Neuronal stem cell (in vitro differentiated cells): ENCODE results near the gene AACS.
A peak's percentile ranks its signal among the peaks of the same experiment; 100 is the strongest.

Source experiments
- DNase-seq: peaks from one replicate; pipeline ENCODE4 v3.0.0-alpha.2; 2013; ENCODE audit warnings: low spot score
- H2AFZ ChIP-seq: one replicate; pipeline ENCODE4 v1.6.1; 2013; ENCODE audit warnings: mild to moderate bottlenecking, low read length, inconsistent platforms
- H2AK5ac ChIP-seq: 2 replicates; pipeline ENCODE4 v1.6.1; 2013; ENCODE audit warnings: low read depth, mild to moderate bottlenecking, inconsistent platforms, low read length, moderate library complexity, mixed read lengths
- H2BK120ac ChIP-seq: 2 replicates; pipeline ENCODE4 v1.6.1; 2013; ENCODE audit warnings: low read depth, mild to moderate bottlenecking, inconsistent platforms, low read length, moderate library complexity, mixed read lengths
- H2BK12ac ChIP-seq: one replicate; pipeline ENCODE4 v1.6.1; 2013; ENCODE audit warnings: low read length, inconsistent platforms
- H2BK15ac ChIP-seq: 2 replicates; pipeline ENCODE4 v1.6.1; 2013; ENCODE audit warnings: mild to moderate bottlenecking, low read length, inconsistent platforms, mixed read lengths
- H2BK5ac ChIP-seq: one replicate; pipeline ENCODE4 v1.6.1; 2013; ENCODE audit warnings: inconsistent platforms, mild to moderate bottlenecking, low read length, moderate library complexity
- H3K14ac ChIP-seq: one replicate; pipeline ENCODE4 v1.6.1; 2013; ENCODE audit warnings: low read length, inconsistent platforms
- H3K18ac ChIP-seq: 2 replicates; pipeline ENCODE4 v1.6.1; 2013; ENCODE audit warnings: low read length, inconsistent platforms
- H3K23ac ChIP-seq: 2 replicates; pipeline ENCODE4 v1.6.1; 2013; ENCODE audit warnings: low read depth, mild to moderate bottlenecking, mixed read lengths, low read length, inconsistent platforms; ENCODE audit not compliant: poor library complexity
- H3K27ac ChIP-seq: replicated peaks from 3 replicates; pipeline ENCODE4 v1.5.1; 2013; ENCODE audit warnings: low read length, inconsistent platforms
- H3K27me3 ChIP-seq, 3 experiments: 2 replicates each; pipeline ENCODE4 v1.6.1; 2013; ENCODE audit warnings: low read length in 3 of 3, mild to moderate bottlenecking in 2 of 3, inconsistent platforms in 1 of 3, low read depth in 1 of 3, mixed read lengths in 1 of 3, moderate library complexity in 1 of 3; ENCODE audit not compliant: control insufficient read depth in 3 of 3, insufficient read depth in 3 of 3
- H3K36me3 ChIP-seq, 2 donors: replicated peaks in 1 of 2; 2 replicates each; pipeline ENCODE4 v1.6.1; 2013; ENCODE audit warnings: low read length in 2 of 2; ENCODE audit not compliant: control insufficient read depth in 2 of 2, insufficient read depth in 2 of 2
- H3K4ac ChIP-seq: 2 replicates; pipeline ENCODE4 v1.6.1; 2013; ENCODE audit warnings: inconsistent platforms, mild to moderate bottlenecking, low read length, moderate library complexity
- H3K4me1 ChIP-seq, 2 donors: 1 replicate in 1 of 2; 2 replicates in 1 of 2; pipeline ENCODE4 v1.6.1; 2013; ENCODE audit warnings: low read length in 2 of 2, low read depth in 1 of 2; ENCODE audit not compliant: control insufficient read depth in 2 of 2, insufficient read depth in 1 of 2
- H3K4me2 ChIP-seq: one replicate; pipeline ENCODE4 v1.6.1; 2013; ENCODE audit warnings: mild to moderate bottlenecking, low read length, inconsistent platforms; ENCODE audit not compliant: insufficient read depth, poor library complexity, severe bottlenecking
- H3K4me3 ChIP-seq, 2 donors: 2 replicates each; pipeline ENCODE4 v1.5.1; 2013; ENCODE audit warnings: low read length in 2 of 2, mild to moderate bottlenecking in 2 of 2, inconsistent platforms in 1 of 2, moderate library complexity in 1 of 2
- H3K79me1 ChIP-seq: one replicate; pipeline ENCODE4 v1.6.1; 2013; ENCODE audit warnings: low read depth, mild to moderate bottlenecking, inconsistent platforms, low read length, moderate library complexity
- H3K9ac ChIP-seq: one replicate; pipeline ENCODE4 v1.6.1; 2013; ENCODE audit warnings: mild to moderate bottlenecking, low read depth, low read length, inconsistent platforms; ENCODE audit not compliant: poor library complexity
- H3K9me3 ChIP-seq, 2 donors: replicated peaks in 1 of 2; 2 replicates each; pipeline versions ENCODE3 to v1.6.1; 2013; ENCODE audit warnings: low read length in 2 of 2, mild to moderate bottlenecking in 2 of 2, inconsistent platforms in 1 of 2, low read depth in 1 of 2, mixed read lengths in 1 of 2, moderate library complexity in 1 of 2; ENCODE audit not compliant: control insufficient read depth in 2 of 2, insufficient read depth in 1 of 2
- H4K8ac ChIP-seq: one replicate; pipeline ENCODE4 v1.6.1; 2013; ENCODE audit warnings: low read depth, mild to moderate bottlenecking, inconsistent platforms, low read length, moderate library complexity
- H4K91ac ChIP-seq: one replicate; pipeline ENCODE4 v1.6.1; 2013; ENCODE audit warnings: low read length, low read depth, mild to moderate bottlenecking, inconsistent platforms; ENCODE audit not compliant: poor library complexity
- WGBS, 2 donors: extraction: QIAGEN DNeasy Blood & Tissue Kit; methylation state at CpG; one replicate each; pipeline ENCODE4 v1.1.7; 2013; ENCODE audit warnings: missing lambda C conversion rate in 2 of 2, mixed read lengths in 1 of 2; ENCODE audit not compliant: insufficient read length in 2 of 2, insufficient replicate concordance in 1 of 2; ENCODE audit errors: extremely low coverage in 2 of 2; 5-methylcytosine and 5-hydroxymethylcytosine counted together

The AACS gene

DNA sequence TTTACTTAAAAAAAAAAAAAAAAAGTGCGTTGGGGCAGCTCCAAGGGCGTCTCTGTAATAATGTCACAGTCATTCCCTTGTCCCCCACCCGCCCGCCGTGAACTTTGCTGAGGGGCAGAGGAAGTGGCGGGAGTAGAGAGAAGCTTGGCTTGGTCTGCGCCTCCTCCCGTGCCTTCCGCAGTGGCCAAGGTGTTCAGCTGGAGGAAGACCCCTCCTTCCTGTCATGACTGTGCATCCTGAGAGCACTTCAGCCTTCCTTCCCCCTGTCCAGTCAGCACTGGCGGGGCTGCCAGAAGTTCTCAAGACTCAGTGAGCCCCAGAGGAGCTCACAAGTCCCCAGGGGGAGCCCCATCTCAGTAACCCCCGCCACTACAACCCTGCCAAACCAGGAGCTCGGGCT lies 32.2 kb downstream of the AACS start:
- Histone ChIP-seq H4K8ac (no peak overlapping the region), H3K14ac (no peak overlapping the region), H3K9me3 (no peaks in the 10 kb centered on the region), H3K4me3 (no peak overlapping the region), H2BK15ac (no peak overlapping the region), H3K27me3 (no peaks in the 10 kb centered on the region), H3K4me2 (no peak overlapping the region), H3K27ac (no peak overlapping the region), H4K91ac (no peak overlapping the region), H3K36me3 (peaks cover 12 to 27% of the 10 kb centered on the region in 2 donors), H2AFZ (no peak overlapping the region), H2BK12ac (no peak overlapping the region), H2AK5ac (no peak overlapping the region), H3K79me1 (peaks cover 1% of the 10 kb centered on the region), H3K9ac (no peak overlapping the region), H3K18ac (no peak overlapping the region), H3K4ac (no peak overlapping the region), H3K4me1 (peaks cover 0 to 3% of the 10 kb centered on the region in 2 donors), H2BK5ac (no peak overlapping the region), H3K23ac (peak overlapping the region; percentile 33), H2BK120ac (no peak overlapping the region)
- no CpG with 5 or more reads among the region's 12 CpGs for WGBS, 2 donors
- DNase-seq, result no peak

DNA sequence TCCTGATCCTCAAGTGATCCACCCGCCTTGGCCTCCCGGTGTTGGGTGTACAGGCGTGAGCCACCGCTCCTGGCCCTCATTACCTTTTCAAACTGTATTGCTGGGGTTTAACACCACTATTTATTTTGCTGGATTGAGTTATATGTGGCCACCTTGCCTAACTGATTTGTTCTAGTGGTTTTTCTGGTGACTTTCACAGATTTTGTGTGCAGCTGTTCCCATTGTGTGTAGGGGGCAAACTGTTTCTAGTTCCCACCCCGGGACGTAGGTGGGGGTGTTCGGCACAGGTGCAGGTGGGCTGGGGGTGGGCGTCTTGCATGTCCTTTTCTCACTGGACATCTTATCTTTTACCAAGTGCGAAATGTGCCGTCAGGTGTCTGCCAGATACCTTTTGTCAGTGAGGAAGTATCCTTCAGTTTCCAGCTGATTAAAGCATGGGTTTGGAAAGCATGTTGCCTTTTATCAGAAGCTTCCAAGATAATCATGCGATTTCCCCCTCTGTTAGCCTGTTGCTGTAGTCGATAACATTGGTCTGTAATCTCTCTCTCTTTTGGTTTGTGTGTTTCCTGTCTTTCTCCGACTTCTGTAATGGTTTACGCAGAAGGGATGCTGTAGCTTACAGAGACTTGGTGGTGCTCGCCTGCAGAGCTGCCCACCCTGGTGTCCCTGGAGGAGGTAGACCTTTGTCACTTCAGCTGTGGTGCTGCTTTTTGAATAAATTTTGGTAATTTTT lies 33.6 kb downstream of the AACS start:
- peaks cover 1% of the 10 kb centered on the region for H3K79me1 ChIP-seq
- no peak overlapping the region for H4K8ac ChIP-seq
- no peak overlapping the region for H3K23ac ChIP-seq
- H3K4me2 ChIP-seq, result no peak overlapping the region
- H3K4me1 ChIP-seq, result peaks cover 0 to 3% of the 10 kb centered on the region in 2 donors
- H2BK120ac ChIP-seq, result no peak overlapping the region
- H2BK12ac ChIP-seq, result no peak overlapping the region
- no peak overlapping the region for H2BK5ac ChIP-seq
- H4K91ac ChIP-seq, result no peak overlapping the region
- H3K36me3 ChIP-seq, result peaks cover 19 to 24% of the 10 kb centered on the region in 2 donors
- no peak overlapping the region for H3K9ac ChIP-seq
- H2AFZ ChIP-seq, result no peak overlapping the region
- no peak for DNase-seq
- H3K4ac ChIP-seq, result no peak overlapping the region
- H3K14ac ChIP-seq, result no peak overlapping the region
- no CpG with 5 or more reads among the region's 15 CpGs for WGBS, 2 donors
- peaks cover 0 to 2% of the 10 kb centered on the region in 2 donors for H3K9me3 ChIP-seq
- H2AK5ac ChIP-seq, result no peak overlapping the region
- H3K27ac ChIP-seq, result no peak overlapping the region
- no peaks in the 10 kb centered on the region for H3K27me3 ChIP-seq
- H3K4me3 ChIP-seq, result no peak overlapping the region
- no peak overlapping the region for H2BK15ac ChIP-seq
- no peak overlapping the region for H3K18ac ChIP-seq

DNA sequence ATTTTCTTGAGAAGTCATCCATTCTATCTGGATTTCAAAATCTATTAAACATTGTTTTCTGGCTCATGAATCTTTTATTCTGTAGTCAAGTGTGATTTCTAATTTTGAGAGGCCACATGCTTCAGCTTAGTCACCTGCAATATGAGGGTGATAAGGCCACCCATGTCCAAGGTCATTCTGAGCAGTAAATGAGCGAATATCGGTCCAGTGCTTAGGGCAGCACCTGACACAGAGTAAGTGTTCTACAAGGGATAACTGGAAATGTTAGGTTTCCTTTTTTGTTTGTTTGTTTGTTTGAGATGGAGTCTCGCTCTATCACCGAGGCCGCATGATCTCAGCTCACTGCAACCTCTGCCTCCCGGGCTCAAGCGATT lies 34.2 kb downstream of the AACS start:
- Histone ChIP-seq H3K9me3 (peaks cover 0 to 2% of the 10 kb centered on the region in 2 donors), H2BK15ac (no peak overlapping the region), H2AFZ (no peak overlapping the region), H4K8ac (no peak overlapping the region), H3K4ac (no peak overlapping the region), H3K27ac (no peak overlapping the region), H3K9ac (no peak overlapping the region), H3K4me1 (peaks cover 0 to 3% of the 10 kb centered on the region in 2 donors), H3K23ac (no peak overlapping the region), H3K14ac (no peak overlapping the region), H3K4me2 (no peak overlapping the region), H4K91ac (no peak overlapping the region), H2BK5ac (no peak overlapping the region), H3K27me3 (no peaks in the 10 kb centered on the region), H2BK120ac (no peak overlapping the region), H3K36me3 (peaks cover 16 to 25% of the 10 kb centered on the region in 2 donors), H2AK5ac (no peak overlapping the region), H3K79me1 (peaks cover 1% of the 10 kb centered on the region), H2BK12ac (no peak overlapping the region), H3K18ac (no peak overlapping the region), H3K4me3 (no peak overlapping the region)
- no CpG with 5 or more reads among the region's 7 CpGs for WGBS, 2 donors
- no peak for DNase-seq

DNA sequence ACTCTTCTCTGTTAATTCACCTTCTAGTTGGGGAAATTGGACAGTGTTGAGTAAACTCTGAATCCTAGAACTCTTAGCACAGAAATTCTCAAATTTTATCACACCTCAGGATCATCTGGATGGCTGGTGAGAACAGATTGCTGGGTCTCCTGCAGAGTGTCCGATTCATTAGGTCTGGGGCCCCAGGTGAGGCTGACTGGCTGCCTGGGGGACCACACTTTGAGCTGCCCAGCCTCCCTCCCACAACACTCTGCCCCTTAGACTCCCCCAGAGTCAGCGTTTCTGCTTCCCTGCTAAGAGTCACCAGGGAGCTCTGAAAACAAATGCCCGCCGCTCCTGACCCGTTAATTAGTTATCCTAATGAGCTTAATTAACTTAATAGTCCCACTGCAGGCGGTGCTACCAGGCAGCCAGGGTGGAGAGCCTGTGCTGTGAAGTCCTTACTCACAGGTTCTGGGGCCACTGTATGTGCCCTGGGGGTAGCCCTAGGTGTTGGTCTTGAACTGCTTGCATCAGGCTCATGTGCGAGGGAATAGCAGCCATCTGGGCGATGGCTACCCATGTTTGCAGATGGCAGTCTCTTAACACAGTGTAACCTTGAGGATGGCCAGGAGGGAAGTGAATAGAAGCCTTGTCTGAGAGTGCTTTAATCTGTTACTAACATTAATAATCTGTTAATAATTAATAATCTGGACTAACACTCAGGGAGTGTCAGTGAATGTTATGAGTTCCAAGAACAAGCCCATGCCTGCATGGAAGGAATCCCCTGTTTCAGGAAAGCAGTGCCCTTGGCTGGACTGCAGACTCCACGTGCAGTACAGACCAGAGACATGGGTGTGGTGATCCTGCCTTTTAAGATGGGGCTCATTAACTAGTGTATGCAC lies 35.6 kb downstream of the AACS start:
- Histone ChIP-seq H2BK5ac (no peak overlapping the region), H2AK5ac (no peak overlapping the region), H2AFZ (no peak overlapping the region), H3K9me3 (peaks cover 0 to 2% of the 10 kb centered on the region in 2 donors), H4K91ac (no peak overlapping the region), H3K23ac (no peak overlapping the region), H3K4me2 (no peak overlapping the region), H2BK12ac (no peak overlapping the region), H3K4me1 (peaks cover 0 to 6% of the 10 kb centered on the region in 2 donors), H3K18ac (no peak overlapping the region), H3K9ac (no peak overlapping the region), H3K4ac (no peak overlapping the region), H2BK15ac (no peak overlapping the region), H4K8ac (no peak overlapping the region), H3K14ac (no peak overlapping the region), H3K27me3 (no peaks in the 10 kb centered on the region), H3K27ac (no peak overlapping the region), H3K79me1 (peaks cover 1% of the 10 kb centered on the region), H2BK120ac (no peak overlapping the region), H3K4me3 (no peak overlapping the region), H3K36me3 (peaks cover 7 to 35% of the 10 kb centered on the region in 2 donors)
- DNase-seq, result no peak
- no CpG with 5 or more reads among the region's 9 CpGs for WGBS, 2 donors
